ENCODE measurements around the gene ADGRD1. TPM values are rescaled to one million over a fixed set of nuclear protein-coding genes. Genes with fewer than 3 reads are reported as not detected.

ADGRD1 gene
- total and polyA plus RNA-seq, 2 of the 8 experiments (the other 6 are each of a cell fraction or from before 2014, with no cell fraction given) = 0.36 to 0.48 TPM

GRCh38 chr12:131141514-131141913, 187.8 kb downstream of the ADGRD1 start:
- H3K9me3 ChIP-seq (ENCODE audit: insufficient read depth in 2 of 2, low read depth in 1 of 2, low read length in 1 of 2) = no peaks in the 10 kb centered on the region
- H3K4ac ChIP-seq (replicated peaks; ENCODE audit: insufficient read length, low read depth, low read length) = no peak overlapping the region
- H3K27me3 ChIP-seq (replicated peaks in 1 of 4; ENCODE audit: control insufficient read depth in 3 of 4, extremely low read depth in 1 of 4, insufficient read depth in 3 of 4, low read length in 3 of 4) = no peaks in the 10 kb centered on the region; a peak in 1 of 7 replicates
- H3K79me2 ChIP-seq (ENCODE audit: control insufficient read depth in 1 of 2, insufficient read depth in 2 of 2, low read length in 2 of 2) = no peaks in the 10 kb centered on the region
- H3K79me1 ChIP-seq (ENCODE audit: low read depth, low read length) = no peaks in the 10 kb centered on the region
- no peak overlapping the region for H2BK15ac ChIP-seq (ENCODE audit: low read length)
- TF ChIP-seq TEAD4 (IDR thresholded peaks at IDR 0.05; ENCODE audit: low read depth, low read length) = no peak
- TF ChIP-seq SUZ12 (IDR thresholded peaks at IDR 0.05; ENCODE audit: low read length) = no peak
- TF ChIP-seq CBX5 (IDR thresholded peaks at IDR 0.05; ENCODE audit: low read depth, low read length) = no peak
- TF ChIP-seq GTF2F1 (IDR thresholded peaks at IDR 0.05; ENCODE audit: borderline replicate concordance, low read depth, low read length) = no peak
- no peak for TF ChIP-seq RNF2 (IDR thresholded peaks at IDR 0.05; ENCODE audit: borderline replicate concordance, low read depth, low read length, missing control alignments, poor library complexity, severe bottlenecking)
- no peak for TF ChIP-seq SIX5 (IDR thresholded peaks at IDR 0.05; ENCODE audit: low read depth, low read length)
- no peak for TF ChIP-seq GABPA (IDR thresholded peaks at IDR 0.05; ENCODE audit: borderline replicate concordance, insufficient read depth, low read length)
- no peak for TF ChIP-seq CREB1 (IDR thresholded peaks at IDR 0.05)
- no peaks in the 10 kb centered on the region for H3K4me1 ChIP-seq (replicated peaks in 1 of 4; ENCODE audit: control insufficient read depth in 3 of 4, insufficient read depth in 4 of 4, low read length in 3 of 4)
- no peak overlapping the region for H4K8ac ChIP-seq (ENCODE audit: extremely low read depth, insufficient read depth, low read length)
- ChIA-PET CTCF (ENCODE audit: partially characterized antibody) (interaction anchor here (0.8 kb wide), 1 partner anchor 11 kb away, joined by 3 read pairs; no protein-coding TSS in a partner anchor), POLR2A (ENCODE audit: partially characterized antibody) (no interaction called here)
- DNase-seq (ENCODE audit: low read depth in 1 of 2, low spot score in 2 of 2) (no peak), FAIRE-seq (no peak)
- 92% methylated on average over 8 of the region's 8 CpGs; no CpG with 5 or more reads in 1 of the 2 experiments for WGBS, 2 experiments (ENCODE audit: extremely low coverage in 1 of 2, insufficient coverage in 1 of 2, insufficient read length in 1 of 2, insufficient replicate concordance in 2 of 2, low coverage in 1 of 2, low lambda C conversion rate in 2 of 2, missing lambda C conversion rate in 1 of 2)
- no peak overlapping the region for H2BK12ac ChIP-seq (ENCODE audit: low read depth, low read length)
- no peak overlapping the region for H2BK20ac ChIP-seq (ENCODE audit: low read length)
- H3K56ac ChIP-seq (replicated peaks; ENCODE audit: insufficient read length, low read depth, low read length) = no peak overlapping the region
- H3K23ac ChIP-seq (ENCODE audit: insufficient read length) = no peak overlapping the region
- no peak overlapping the region for H3K18ac ChIP-seq (ENCODE audit: extremely low read depth, low read length)
- no peaks in the 10 kb centered on the region for H4K20me1 ChIP-seq (replicated peaks in 1 of 2; ENCODE audit: control insufficient read depth in 1 of 2, insufficient read depth in 2 of 2, low read length in 2 of 2)
- no peak overlapping the region for H2BK5ac ChIP-seq (ENCODE audit: low read depth, low read length)
- no peak overlapping the region for H3K14ac ChIP-seq (ENCODE audit: insufficient read length)
- H2BK120ac ChIP-seq (replicated peaks; ENCODE audit: low read depth, low read length) = no peak overlapping the region
- no peak overlapping the region for H3K27ac ChIP-seq (ENCODE audit: low read depth, low read length)
- H2AK5ac ChIP-seq (ENCODE audit: low read depth, low read length) = no peak overlapping the region
- no peak overlapping the region for H2AFZ ChIP-seq (ENCODE audit: low read length)
- H3K4me3 ChIP-seq (ENCODE audit: extremely low read depth in 1 of 4, insufficient read depth in 2 of 4, low read depth in 3 of 4, low read length in 4 of 4) = no peak overlapping the region
- no peak overlapping the region for H3K4me2 ChIP-seq (ENCODE audit: insufficient read depth in 1 of 2, low read depth in 2 of 2, low read length in 2 of 2)
- no peak overlapping the region for H4K91ac ChIP-seq (replicated peaks; ENCODE audit: insufficient read length, low read length)
- H3K9ac ChIP-seq (replicated peaks in 1 of 4; ENCODE audit: extremely low read depth in 1 of 4, low read depth in 3 of 4, low read length in 3 of 4) = no peak overlapping the region
- H4K5ac ChIP-seq (ENCODE audit: insufficient read length, low read depth, low read length) = no peak overlapping the region
- H3K23me2 ChIP-seq (ENCODE audit: low read depth, low read length) = no peaks in the 10 kb centered on the region
- no peaks in the 10 kb centered on the region for H3K36me3 ChIP-seq (ENCODE audit: control insufficient read depth in 2 of 4, insufficient read depth in 4 of 4, low read length in 3 of 4)

Measured in H1 (cell line).